Urinary bladder (tissue), 4 donors: ENCODE measurements around the gene CD28. TPM values are rescaled to one million over a fixed set of nuclear protein-coding genes. Genes with fewer than 3 reads are reported as not detected.

Experiments
- DNase-seq: peaks from one replicate; pipeline ENCODE4 v3.0.0-alpha.2; 2015; ENCODE audit errors: extremely low spot score
- H3K27ac ChIP-seq: one replicate; pipeline ENCODE4 v1.5.1; 2013; ENCODE audit warnings: low read depth, mild to moderate bottlenecking, moderate library complexity
- H3K36me3 ChIP-seq: one replicate; pipeline ENCODE4 v1.6.1; 2013; ENCODE audit warnings: mild to moderate bottlenecking, moderate library complexity; ENCODE audit not compliant: insufficient read depth
- H3K4me1 ChIP-seq: one replicate; pipeline ENCODE4 v1.6.1; 2013; ENCODE audit warnings: mild to moderate bottlenecking, moderate library complexity; ENCODE audit not compliant: insufficient read depth
- H3K4me3 ChIP-seq: one replicate; pipeline ENCODE4 v1.5.1; 2013; ENCODE audit warnings: low read depth, low read length
- WGBS: extraction: QIAGEN DNeasy Blood & Tissue Kit; methylation state at CpG from one replicate; pipeline ENCODE4 v1.1.7; 2013; 5-methylcytosine and 5-hydroxymethylcytosine counted together
- polyA plus RNA-seq: library from polyadenylated mRNA; stranded (reverse); fragments of 200-250 nt; gene quantifications from one replicate; pipeline ENCODE4 v1.2.3, GENCODE V29; 2013
- total RNA-seq: library from RNA; depleted of rRNA; stranded (reverse); fragments of >200 nt; gene quantifications from one replicate; pipeline ENCODE4 v1.2.3, GENCODE V29; 2014
- donor health status: healthy with polysubstance abuse.
- donor health status: healthy.

Gene CD28
- total and polyA plus RNA-seq, 2 donors = 0.33 to 6.1 TPM

- no peak overlapping the region for H3K4me3 ChIP-seq
- DNase-seq = no peak
- peaks cover 2% of the 10 kb centered on the region for H3K4me1 ChIP-seq
- H3K36me3 ChIP-seq = no peaks in the 10 kb centered on the region
- 92% methylated on average over 3 of the region's 3 CpGs for WGBS
- no peak overlapping the region for H3K27ac ChIP-seq
These were observed 27.5 kb upstream of the CD28 start for GRCh38 chr2:203678971-203679370.

- Histone ChIP-seq H3K27ac (no peak overlapping the region), H3K4me1 (peaks cover 2% of the 10 kb centered on the region), H3K4me3 (no peak overlapping the region), H3K36me3 (no peaks in the 10 kb centered on the region)
- DNase-seq = no peak
These were observed 27.0 kb upstream of the CD28 start for GRCh38 chr2:203679401-203679800.

GRCh38 chr2:203681978-203682377 is 24.5 kb upstream of the CD28 start:
- 92% methylated on average over 2 of the region's 2 CpGs for WGBS
- DNase-seq = no peak
- Histone ChIP-seq H3K4me1 (peaks cover 2% of the 10 kb centered on the region), H3K27ac (no peak overlapping the region), H3K36me3 (no peaks in the 10 kb centered on the region), H3K4me3 (no peak overlapping the region)

- Histone ChIP-seq H3K4me1 (peaks cover 2% of the 10 kb centered on the region), H3K4me3 (no peak overlapping the region), H3K27ac (no peak overlapping the region), H3K36me3 (no peaks in the 10 kb centered on the region)
- 65% methylated on average over 4 of the region's 4 CpGs for WGBS
- peak; percentile 18 for DNase-seq
These were observed 23.7 kb upstream of the CD28 start for GRCh38 chr2:203682688-203683130.

- no peak for DNase-seq
- no peaks in the 10 kb centered on the region for H3K36me3 ChIP-seq
- peaks cover 2% of the 10 kb centered on the region for H3K4me1 ChIP-seq
- no peak overlapping the region for H3K4me3 ChIP-seq
- no peak overlapping the region for H3K27ac ChIP-seq
- 86% methylated on average over 4 of the region's 4 CpGs for WGBS
These were observed 23.0 kb upstream of the CD28 start for GRCh38 chr2:203683421-203683820.

- H3K4me1 ChIP-seq = peaks cover 2% of the 10 kb centered on the region
These were observed 22.4 kb upstream of the CD28 start for GRCh38 chr2:203683932-203684556.

GRCh38 chr2:203685081-203685621 is 21.3 kb upstream of the CD28 start:
- WGBS = 78% methylated on average over 5 of the region's 5 CpGs
- Histone ChIP-seq H3K4me3 (no peak overlapping the region), H3K36me3 (no peaks in the 10 kb centered on the region), H3K27ac (no peak overlapping the region), H3K4me1 (peaks cover 2% of the 10 kb centered on the region)
- DNase-seq = no peak

More at GRCh38 chr2:203683932-203684556, 22.4 kb upstream of the CD28 start:
- no peak for DNase-seq
- no peak overlapping the region for H3K27ac ChIP-seq
- 92% methylated on average over 1 of the region's 1 CpG for WGBS
- no peak overlapping the region for H3K4me3 ChIP-seq
- no peaks in the 10 kb centered on the region for H3K36me3 ChIP-seq

GRCh38 chr2:203685789-203686420 is 20.5 kb upstream of the CD28 start:
- Histone ChIP-seq H3K4me3 (no peak overlapping the region), H3K36me3 (no peaks in the 10 kb centered on the region), H3K27ac (no peak overlapping the region), H3K4me1 (peaks cover 2% of the 10 kb centered on the region)
- 95% methylated on average over 4 of the region's 4 CpGs for WGBS
- no peak for DNase-seq

GRCh38 chr2:203687165-203687564 is 19.3 kb upstream of the CD28 start:
- 95% methylated on average over 2 of the region's 2 CpGs for WGBS
- Histone ChIP-seq H3K4me3 (no peak overlapping the region), H3K4me1 (no peaks in the 10 kb centered on the region), H3K27ac (no peak overlapping the region), H3K36me3 (no peaks in the 10 kb centered on the region)
- no peak for DNase-seq

GRCh38 chr2:203688798-203689197 is 17.6 kb upstream of the CD28 start:
- WGBS = 55% methylated on average over 4 of the region's 4 CpGs
- Histone ChIP-seq H3K4me3 (no peak overlapping the region), H3K27ac (no peak overlapping the region), H3K36me3 (no peaks in the 10 kb centered on the region), H3K4me1 (no peaks in the 10 kb centered on the region)
- DNase-seq = no peak

- DNase-seq = no peak
- WGBS = 83% methylated on average over 8 of the region's 8 CpGs
- H3K36me3 ChIP-seq = no peaks in the 10 kb centered on the region
- no peak overlapping the region for H3K27ac ChIP-seq
- H3K4me1 ChIP-seq = no peaks in the 10 kb centered on the region
- H3K4me3 ChIP-seq = no peak overlapping the region
These were observed 16.9 kb upstream of the CD28 start for GRCh38 chr2:203689426-203690116.

- DNase-seq = no peak
- H3K36me3 ChIP-seq = no peaks in the 10 kb centered on the region
- H3K27ac ChIP-seq = no peak overlapping the region
- no peaks in the 10 kb centered on the region for H3K4me1 ChIP-seq
- no peak overlapping the region for H3K4me3 ChIP-seq
- WGBS = 90% methylated on average over 4 of the region's 4 CpGs
These were observed 16.4 kb upstream of the CD28 start for GRCh38 chr2:203690117-203690431.

- DNase-seq = no peak
- H3K4me3 ChIP-seq = no peak overlapping the region
- H3K36me3 ChIP-seq = no peaks in the 10 kb centered on the region
- whole genome bisulfite sequencing = 79% methylated on average over 5 of the region's 5 CpGs
- no peak overlapping the region for H3K27ac ChIP-seq
- no peaks in the 10 kb centered on the region for H3K4me1 ChIP-seq
These were observed 15.9 kb upstream of the CD28 start for GRCh38 chr2:203690441-203691047.

- Histone ChIP-seq H3K4me1 (no peaks in the 10 kb centered on the region), H3K36me3 (no peaks in the 10 kb centered on the region), H3K4me3 (no peak overlapping the region), H3K27ac (no peak overlapping the region)
- no peak for DNase-seq
These were observed 15.3 kb upstream of the CD28 start for GRCh38 chr2:203691149-203691548.
